Measurements from ENCODE around the gene TRHDE. TPM values are rescaled to one million over a fixed set of nuclear protein-coding genes. Genes with fewer than 3 reads are reported as not detected.

The TRHDE gene
- 0.28 and 0.78 TPM in 2 replicates for total RNA-seq

GRCh38 chr12:72272091-72272661 is at the start of gene TRHDE:
TRHDE (plus strand) TSS chr12:72272370; CDS start chr12:72272644, 274 bp downstream.

All from airway epithelial cell (primary cell).